ENCODE data around the gene SZT2. TPM values are rescaled to one million over a fixed set of nuclear protein-coding genes. Genes with fewer than 3 reads are reported as not detected.

SZT2 gene
- total RNA-seq, 2 experiments from 2014 or later: 33.7 to 79.8 TPM

DNA sequence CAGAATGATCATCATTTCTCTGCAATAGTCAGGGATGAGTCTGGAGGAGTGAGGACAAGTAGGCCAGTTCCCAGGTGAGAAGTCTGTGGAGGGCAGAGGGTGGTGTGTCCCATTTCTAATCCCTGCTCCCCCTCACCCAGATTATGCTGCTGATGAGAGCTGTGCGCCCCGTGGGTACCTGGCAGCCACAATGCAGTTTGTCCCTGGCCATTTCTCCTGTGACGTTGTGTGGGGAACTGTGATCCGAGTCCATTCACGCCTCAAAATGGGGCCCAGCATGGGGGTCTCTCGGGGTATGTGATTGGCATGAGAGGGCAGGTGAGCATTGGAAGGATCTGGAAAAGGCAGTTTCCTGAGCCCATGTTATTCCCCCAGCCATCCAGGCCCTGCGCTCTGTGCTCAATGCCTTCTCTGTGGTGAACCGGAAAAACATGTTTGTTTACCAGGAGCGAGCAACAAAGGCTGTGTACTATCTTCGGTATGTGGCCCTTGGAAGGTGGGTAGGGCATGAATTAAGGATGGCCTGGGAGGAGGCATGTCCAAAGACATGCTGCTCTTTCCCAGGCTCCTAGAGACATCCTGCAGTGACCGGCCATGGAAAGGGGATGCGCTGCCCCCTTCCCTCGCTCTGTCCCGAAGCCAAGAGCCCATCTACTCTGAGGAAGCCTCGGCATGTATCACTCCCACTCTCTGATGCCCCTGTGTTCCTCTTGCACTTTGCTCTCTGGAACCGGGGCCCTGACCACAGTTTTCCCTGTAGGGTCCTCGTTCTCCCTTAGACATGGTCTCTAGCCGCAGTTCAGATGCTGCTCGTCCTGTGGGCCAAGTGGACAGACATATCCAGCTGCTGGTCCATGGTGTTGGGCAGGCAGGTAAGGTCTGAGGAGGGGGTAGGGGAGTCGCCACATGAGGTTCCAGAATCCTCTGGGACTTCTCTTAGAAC lies 47.6 kb downstream of the SZT2 start:
- no peaks in the 10 kb centered on the region for H3K79me2 ChIP-seq (ENCODE audit: insufficient read depth, low read depth, low read length)
- H3K4me1 ChIP-seq (ENCODE audit: insufficient read depth, low read length, poor library complexity, severe bottlenecking): no peaks in the 10 kb centered on the region
- no TSS peak for BruUV-seq (replicated peaks)
- DNase-seq (ENCODE audit: low spot score): no peak
- TF ChIP-seq EZH2phosphoT487 (IDR thresholded peaks at IDR 0.05; ENCODE audit: borderline replicate concordance, low read depth, low read length): no peak
- TF ChIP-seq, protein P1, sequence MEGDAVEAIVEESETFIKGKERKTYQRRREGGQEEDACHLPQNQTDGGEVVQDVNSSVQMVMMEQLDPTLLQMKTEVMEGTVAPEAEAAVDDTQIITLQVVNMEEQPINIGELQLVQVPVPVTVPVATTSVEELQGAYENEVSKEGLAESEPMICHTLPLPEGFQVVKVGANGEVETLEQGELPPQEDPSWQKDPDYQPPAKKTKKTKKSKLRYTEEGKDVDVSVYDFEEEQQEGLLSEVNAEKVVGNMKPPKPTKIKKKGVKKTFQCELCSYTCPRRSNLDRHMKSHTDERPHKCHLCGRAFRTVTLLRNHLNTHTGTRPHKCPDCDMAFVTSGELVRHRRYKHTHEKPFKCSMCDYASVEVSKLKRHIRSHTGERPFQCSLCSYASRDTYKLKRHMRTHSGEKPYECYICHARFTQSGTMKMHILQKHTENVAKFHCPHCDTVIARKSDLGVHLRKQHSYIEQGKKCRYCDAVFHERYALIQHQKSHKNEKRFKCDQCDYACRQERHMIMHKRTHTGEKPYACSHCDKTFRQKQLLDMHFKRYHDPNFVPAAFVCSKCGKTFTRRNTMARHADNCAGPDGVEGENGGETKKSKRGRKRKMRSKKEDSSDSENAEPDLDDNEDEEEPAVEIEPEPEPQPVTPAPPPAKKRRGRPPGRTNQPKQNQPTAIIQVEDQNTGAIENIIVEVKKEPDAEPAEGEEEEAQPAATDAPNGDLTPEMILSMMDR (conservative IDR thresholded peaks at IDR 0.05; ENCODE audit: low read length): no peak
- ChIA-PET POLR2A (no interaction called here), CTCF (ENCODE audit: unreplicated experiment) (no interaction called here)
- H3K36me3 ChIP-seq (ENCODE audit: insufficient read depth, low read length): peaks cover 13% of the 10 kb centered on the region; the same call in 1 of the 2 replicates
- H3K9me3 ChIP-seq (ENCODE audit: low read length): no peaks in the 10 kb centered on the region
- H3K9me2 ChIP-seq (ENCODE audit: insufficient read depth, low read length): no peaks in the 10 kb centered on the region
- H3K27ac ChIP-seq (ENCODE audit: low read depth, low read length, poor library complexity, severe bottlenecking): no peak overlapping the region
- no peak overlapping the region for H2AFZ ChIP-seq (ENCODE audit: low read length)
- H4K20me1 ChIP-seq (ENCODE audit: insufficient read depth, low read length): no peaks in the 10 kb centered on the region
- no peak overlapping the region for H3K4me3 ChIP-seq (ENCODE audit: low read depth, low read length, poor library complexity, severe bottlenecking)
- intact Hi-C loops (cut with micrococcal nuclease; ENCODE audit: unreplicated experiment): no loop called here
- no peak overlapping the region for H3K4me2 ChIP-seq (ENCODE audit: low read length)

DNA sequence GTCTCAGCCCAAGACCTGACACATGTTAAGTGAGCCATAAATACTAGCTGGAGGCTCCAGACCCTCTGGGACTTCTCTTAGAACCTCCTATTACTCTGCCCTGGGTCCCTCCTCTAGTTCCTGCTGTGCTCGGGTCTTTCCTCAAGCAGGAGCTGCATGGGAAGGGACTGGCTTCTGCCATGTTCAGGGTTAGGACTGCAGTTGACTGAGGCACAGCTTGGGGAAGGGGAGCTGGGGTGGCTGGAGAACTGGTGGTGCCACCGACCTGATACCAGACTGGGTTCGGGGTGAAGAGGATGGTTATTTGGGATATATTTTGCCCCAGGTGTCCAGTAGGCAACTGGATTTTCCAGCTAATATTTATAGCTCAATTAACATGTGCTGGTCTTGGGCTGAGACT lies 48.3 kb downstream of the SZT2 start:
- Histone ChIP-seq H3K36me3 (ENCODE audit: insufficient read depth, low read length) (peaks cover 14% of the 10 kb centered on the region; the same call in 1 of the 2 replicates), H3K4me1 (ENCODE audit: insufficient read depth, low read length, poor library complexity, severe bottlenecking) (no peaks in the 10 kb centered on the region), H3K9me2 (ENCODE audit: insufficient read depth, low read length) (no peaks in the 10 kb centered on the region), H3K79me2 (ENCODE audit: insufficient read depth, low read depth, low read length) (no peaks in the 10 kb centered on the region), H2AFZ (ENCODE audit: low read length) (no peak overlapping the region), H3K4me3 (ENCODE audit: low read depth, low read length, poor library complexity, severe bottlenecking) (no peak overlapping the region), H4K20me1 (ENCODE audit: insufficient read depth, low read length) (no peaks in the 10 kb centered on the region), H3K4me2 (ENCODE audit: low read length) (no peak overlapping the region), H3K27ac (ENCODE audit: low read depth, low read length, poor library complexity, severe bottlenecking) (no peak overlapping the region), H3K9me3 (ENCODE audit: low read length) (no peaks in the 10 kb centered on the region)
- CTCF ChIA-PET (ENCODE audit: unreplicated experiment): no interaction called here
- POLR2A ChIA-PET: no interaction called here
- DNase-seq (ENCODE audit: low spot score): no peak
- TF ChIP-seq EZH2phosphoT487 (IDR thresholded peaks at IDR 0.05; ENCODE audit: borderline replicate concordance, low read depth, low read length): no peak
- TF ChIP-seq, protein P1 (conservative IDR thresholded peaks at IDR 0.05; ENCODE audit: low read length): no peak
- no TSS peak for BruUV-seq (replicated peaks)
- intact Hi-C loops (cut with micrococcal nuclease; ENCODE audit: unreplicated experiment): no loop called here

DNA sequence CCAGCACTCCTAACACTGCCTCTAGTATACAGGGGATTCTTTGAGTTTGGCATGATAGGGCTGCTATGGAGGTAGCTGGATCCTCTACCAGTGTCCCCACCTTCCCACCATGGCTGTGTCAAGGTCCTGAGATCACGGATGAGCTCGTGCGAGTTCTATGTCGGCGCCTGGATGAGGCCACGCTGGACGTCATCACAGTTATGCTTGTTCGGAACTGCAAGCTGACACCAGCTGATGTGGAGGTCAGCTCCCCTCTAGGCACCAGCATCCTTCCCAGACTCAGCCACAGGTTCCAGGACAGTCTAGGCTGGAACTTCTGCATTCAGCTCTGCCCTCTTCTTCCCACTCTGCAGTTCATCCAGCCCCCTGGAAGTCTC lies 48.9 kb downstream of the SZT2 start:
- DNase-seq (ENCODE audit: low spot score): no peak
- Histone ChIP-seq H3K36me3 (ENCODE audit: insufficient read depth, low read length) (peaks cover 18% of the 10 kb centered on the region; the same call in 1 of the 2 replicates), H3K79me2 (ENCODE audit: insufficient read depth, low read depth, low read length) (no peaks in the 10 kb centered on the region), H3K4me3 (ENCODE audit: low read depth, low read length, poor library complexity, severe bottlenecking) (no peak overlapping the region), H3K9me2 (ENCODE audit: insufficient read depth, low read length) (no peaks in the 10 kb centered on the region), H3K27ac (ENCODE audit: low read depth, low read length, poor library complexity, severe bottlenecking) (no peak overlapping the region), H2AFZ (ENCODE audit: low read length) (no peak overlapping the region), H4K20me1 (ENCODE audit: insufficient read depth, low read length) (no peaks in the 10 kb centered on the region), H3K9me3 (ENCODE audit: low read length) (no peaks in the 10 kb centered on the region), H3K4me1 (ENCODE audit: insufficient read depth, low read length, poor library complexity, severe bottlenecking) (no peaks in the 10 kb centered on the region), H3K4me2 (ENCODE audit: low read length) (no peak overlapping the region)
- TF ChIP-seq, protein P1 (conservative IDR thresholded peaks at IDR 0.05; ENCODE audit: low read length): no peak
- TF ChIP-seq EZH2phosphoT487 (IDR thresholded peaks at IDR 0.05; ENCODE audit: borderline replicate concordance, low read depth, low read length): no peak
- POLR2A ChIA-PET: no interaction called here
- CTCF ChIA-PET (ENCODE audit: unreplicated experiment): no interaction called here
- intact Hi-C loops (cut with micrococcal nuclease; ENCODE audit: unreplicated experiment): no loop called here
- no TSS peak for BruUV-seq (replicated peaks)

Data from OCI-LY7 (cell line).